Lower lobe of right lung (tissue), 2 donors: ENCODE results near the gene EPN2. TPM values are rescaled to one million over a fixed set of nuclear protein-coding genes. Genes with fewer than 3 reads are reported as not detected.

ENCODE experiments used
- ATAC-seq, 2 donors: fragments of 200-7000 bp; cut with Tn5 transposase; one replicate each; pipeline ENCODE4 v1.9.1; 2020 to 2022; ENCODE audit warnings: mild to moderate bottlenecking in 2 of 2, moderate library complexity in 2 of 2
- DNase-seq: peaks from one replicate; pipeline ENCODE4 v3.0.0-alpha.2; 2020
- H3K27ac ChIP-seq: fragments of 200-600 bp; one replicate; pipeline ENCODE4 v1.8.0; 2022
- H3K27me3 ChIP-seq: fragments of 200-600 bp; one replicate; pipeline ENCODE4 v1.8.0; 2022; ENCODE audit warnings: low read depth
- H3K36me3 ChIP-seq: fragments of 200-600 bp; one replicate; pipeline ENCODE4 v1.8.0; 2022; ENCODE audit warnings: mild to moderate bottlenecking
- H3K4me1 ChIP-seq: fragments of 200-600 bp; one replicate; pipeline ENCODE4 v1.8.0; 2022
- H3K4me3 ChIP-seq: fragments of 200-600 bp; one replicate; pipeline ENCODE4 v1.8.0; 2022; ENCODE audit warnings: mild to moderate bottlenecking
- H3K9me3 ChIP-seq: fragments of 200-600 bp; one replicate; pipeline ENCODE4 v1.8.0; 2022
- CTCF ChIP-seq: fragments of 200-600 bp; IDR thresholded peaks from one replicate; pipeline ENCODE4 v1.8.0; 2022; ENCODE audit warnings: antibody characterized with exemption, mild to moderate bottlenecking
- intact Hi-C: fragments of 100-400 bp; cut with DNase I; formaldehyde crosslinking; loops from one replicate; pipeline ENCODE4 v1.11.0; 2022
- total RNA-seq: library from RNA; stranded (reverse); fragmentation: NEBNext Ultra II Directional; extraction: Animal tissue kit (Norgen Biotek cat#: 25700); gene quantifications from one replicate; pipeline ENCODE4 v1.2.1, GENCODE V29; 2021
- donor health status: DM: no; HTN: yes; CAD: no; lungs with severe emphysema.

EPN2 gene
- total RNA-seq, 1 donor from 2014 or later = 66.2 TPM

- H3K4me3 ChIP-seq = no peak overlapping the region
- DNase-seq (no peak), ATAC-seq (peak; percentile 11 to 41)
- intact Hi-C loops = no loop called here
- H3K9me3 ChIP-seq = no peaks in the 10 kb centered on the region
- no peaks in the 10 kb centered on the region for H3K27me3 ChIP-seq
- peak overlapping the region; percentile 37 for H3K27ac ChIP-seq
- peaks cover 80% of the 10 kb centered on the region for H3K4me1 ChIP-seq
- no peaks in the 10 kb centered on the region for H3K36me3 ChIP-seq
- TF ChIP-seq CTCF = no peak
Measured at GRCh38 chr17:19268611-19269010, 31.4 kb downstream of the EPN2 start.

GRCh38 chr17:19269106-19269505 lies 31.9 kb downstream of the EPN2 start:
- Histone ChIP-seq H3K4me3 (no peak overlapping the region), H3K36me3 (peaks cover under 1% of the 10 kb centered on the region), H3K27ac (peak overlapping the region; percentile 38), H3K4me1 (peaks cover 75% of the 10 kb centered on the region), H3K9me3 (no peaks in the 10 kb centered on the region), H3K27me3 (no peaks in the 10 kb centered on the region)
- no peak for TF ChIP-seq CTCF
- DNase-seq (no peak), ATAC-seq (peak; percentile 53 to 76)
- intact Hi-C loops = no loop called here

- H3K9me3 ChIP-seq = no peaks in the 10 kb centered on the region
- H3K27ac ChIP-seq = peak overlapping the region; percentile 38
- peaks cover 6% of the 10 kb centered on the region for H3K36me3 ChIP-seq
- TF ChIP-seq CTCF = no peak
- intact Hi-C loops = no loop called here
- no peak overlapping the region for H3K4me3 ChIP-seq
- H3K4me1 ChIP-seq = peaks cover 70% of the 10 kb centered on the region
- H3K27me3 ChIP-seq = no peaks in the 10 kb centered on the region
- ATAC-seq (no peak), DNase-seq (no peak)
Measured at GRCh38 chr17:19269641-19270040, 32.5 kb downstream of the EPN2 start.

GRCh38 chr17:19270347-19270703 lies 33.2 kb downstream of the EPN2 start:
- no peak for TF ChIP-seq CTCF
- intact Hi-C loops = no loop called here
- peak overlapping the region; percentile 29 for H3K27ac ChIP-seq

GRCh38 chr17:19270704-19271611 lies 33.8 kb downstream of the EPN2 start:
- DNase-seq (no peak), ATAC-seq (peak; percentile 34 to 35)
- intact Hi-C loops = no loop called here
- no peak for TF ChIP-seq CTCF
- no peak overlapping the region for H3K4me3 ChIP-seq
- H3K4me1 ChIP-seq = peaks cover 57% of the 10 kb centered on the region
- H3K27ac ChIP-seq = peak overlapping the region; percentile 29
- H3K9me3 ChIP-seq = no peaks in the 10 kb centered on the region
- no peaks in the 10 kb centered on the region for H3K27me3 ChIP-seq
- H3K36me3 ChIP-seq = peaks cover 8% of the 10 kb centered on the region

More at GRCh38 chr17:19270347-19270703, 33.2 kb downstream of the EPN2 start:
- H3K36me3 ChIP-seq = peaks cover 8% of the 10 kb centered on the region
- no peaks in the 10 kb centered on the region for H3K27me3 ChIP-seq
- peak in 1 of 2 donors; percentile 34 for ATAC-seq
- H3K4me3 ChIP-seq = no peak overlapping the region
- no peaks in the 10 kb centered on the region for H3K9me3 ChIP-seq
- peaks cover 63% of the 10 kb centered on the region for H3K4me1 ChIP-seq
- no peak for DNase-seq
